ENCODE results near the gene ZCCHC7. TPM values are rescaled to one million over a fixed set of nuclear protein-coding genes. Genes with fewer than 3 reads are reported as not detected.
A peak's percentile ranks its signal among the peaks of the same experiment; 100 is the strongest.

ZCCHC7 gene
- total and polyA plus RNA-seq, 9 of the 15 experiments (the other 6 are each of a cell fraction or from before 2014, with no cell fraction given), result 34.1 to 68.9 (median 48.8) TPM

- peak in 1 of 2 experiments; percentile 82; a peak in 2 of 4 replicates for TF ChIP-seq NONO (IDR thresholded peaks at IDR 0.05; ENCODE audit: low read depth in 2 of 2, low read length in 1 of 2)
- no peak for TF ChIP-seq ZNF407 (IDR thresholded peaks at IDR 0.05; ENCODE audit: low read depth)
- peak; percentile 99 for TF ChIP-seq TCF3 (CRISPR knock-in tag; IDR thresholded peaks at IDR 0.05)
- no peak for TF ChIP-seq CHD1 (IDR thresholded peaks at IDR 0.05; ENCODE audit: low read length)
- TF ChIP-seq BCLAF1 (IDR thresholded peaks at IDR 0.05; ENCODE audit: borderline replicate concordance in 1 of 2, control insufficient read depth in 1 of 2, low read depth in 2 of 2, low read length in 1 of 2), result peak in 1 of 2 experiments; percentile 88; a peak in 1 of 4 replicates
- peak; percentile 100 for TF ChIP-seq POLR2AphosphoS5 (IDR thresholded peaks at IDR 0.05; ENCODE audit: control insufficient read depth, insufficient read depth, low read depth, low read length)
- TF ChIP-seq HOMEZ (CRISPR knock-in tag; IDR thresholded peaks at IDR 0.05), result no peak
- no peak for TF ChIP-seq ZNF146 (CRISPR knock-in tag; IDR thresholded peaks at IDR 0.05; ENCODE audit: unreplicated experiment)
- TF ChIP-seq ATF7 (IDR thresholded peaks at IDR 0.05), result no peak
- TF ChIP-seq GATAD2B (IDR thresholded peaks at IDR 0.05; ENCODE audit: borderline replicate concordance), result peak; percentile 81
- TF ChIP-seq ZNF263 (CRISPR knock-in tag; IDR thresholded peaks at IDR 0.05; ENCODE audit: borderline replicate concordance), result no peak
- TF ChIP-seq PHB (CRISPR knock-in tag; IDR thresholded peaks at IDR 0.05), result no peak
- TF ChIP-seq RBBP5 (IDR thresholded peaks at IDR 0.05; ENCODE audit: borderline replicate concordance, insufficient read depth, low read length, poor library complexity, severe bottlenecking), result peak; percentile 54
These were observed 77.0 kb downstream of the ZCCHC7 start (continued) for GRCh38 chr9:37197158-37198038.
